Progenitor cell of endocrine pancreas (in vitro differentiated cells): Measurements from ENCODE around the gene CYP19A1. TPM values are rescaled to one million over a fixed set of nuclear protein-coding genes. Genes with fewer than 3 reads are reported as not detected.

Experiments
- DNase-seq: peaks from one replicate; pipeline ENCODE4 v3.0.0; 2021; ENCODE audit warnings: low spot score; ENCODE audit not compliant: unreplicated experiment
- H3K27ac Mint-ChIP-seq: 2 replicates; pipeline ENCODE4 v1.8.0; 2021; ENCODE audit warnings: mild to moderate bottlenecking, moderate library complexity, mixed read lengths
- H3K27me3 Mint-ChIP-seq: 2 replicates; pipeline ENCODE4 v1.8.0; 2021; ENCODE audit warnings: mixed read lengths
- H3K36me3 Mint-ChIP-seq: 2 replicates; pipeline ENCODE4 v1.8.0; 2022; ENCODE audit warnings: mixed read lengths; ENCODE audit not compliant: insufficient read depth
- H3K4me1 Mint-ChIP-seq: 2 replicates; pipeline ENCODE4 v1.8.0; 2021; ENCODE audit warnings: low read depth, mixed read lengths
- H3K4me3 Mint-ChIP-seq: 2 replicates; pipeline ENCODE4 v1.8.0; 2021; ENCODE audit warnings: low read depth, mild to moderate bottlenecking, moderate library complexity, mixed read lengths
- H3K9me3 Mint-ChIP-seq: 2 replicates; pipeline ENCODE4 v1.8.0; 2021; ENCODE audit warnings: low read depth, mixed read lengths
- CTCF ChIP-seq: fragments of 200-600 bp; sonication (generic); IDR thresholded peaks from one replicate; pipeline ENCODE4 v1.5.0; 2021; ENCODE audit warnings: antibody characterized with exemption, mild to moderate bottlenecking; ENCODE audit not compliant: unreplicated experiment
- total RNA-seq: library from RNA; stranded (reverse); gene quantifications from 2 replicates; pipeline ENCODE4 v1.2.1, GENCODE V29; 2021

The CYP19A1 gene
- total RNA-seq, 1 donor from 2014 or later: not detected

- Mint-ChIP-seq H3K27me3 (peaks cover 3% of the 10 kb centered on the region), H3K27ac (no peak overlapping the region), H3K36me3 (no peaks in the 10 kb centered on the region), H3K9me3 (no peaks in the 10 kb centered on the region), H3K4me1 (peaks cover 3% of the 10 kb centered on the region), H3K4me3 (no peak overlapping the region)
- no peak for DNase-seq
- no peak for TF ChIP-seq CTCF
Measured at GRCh38 chr15:51363383-51363782, 25.0 kb upstream of the CYP19A1 start.

DNA sequence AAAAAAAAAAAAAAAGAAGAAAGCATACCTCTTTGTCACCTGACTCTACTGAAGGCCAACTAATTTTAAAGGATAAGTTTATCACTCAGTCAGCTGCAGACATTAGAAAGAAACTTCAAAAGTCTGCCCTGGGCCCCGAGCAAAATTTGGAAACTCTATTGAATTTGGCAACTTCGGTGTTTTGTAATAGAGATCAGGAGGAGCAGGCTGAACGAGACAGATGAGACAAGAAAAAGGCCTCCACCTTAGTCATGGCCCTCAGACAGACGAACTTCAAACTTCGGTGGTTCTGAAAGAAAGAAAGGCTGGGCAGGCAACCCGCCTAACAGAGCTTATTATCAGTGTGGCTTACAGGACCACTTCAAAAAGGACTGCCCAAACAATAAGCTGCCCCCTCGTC, 21.6 kb upstream of the CYP19A1 start:
- H3K36me3 Mint-ChIP-seq: no peaks in the 10 kb centered on the region
- no peak for TF ChIP-seq CTCF
- no peak for DNase-seq
- no peak overlapping the region for H3K4me3 Mint-ChIP-seq
- H3K27ac Mint-ChIP-seq: no peak overlapping the region
- peaks cover 14% of the 10 kb centered on the region for H3K27me3 Mint-ChIP-seq
- H3K4me1 Mint-ChIP-seq: peaks cover 3% of the 10 kb centered on the region
- H3K9me3 Mint-ChIP-seq: no peaks in the 10 kb centered on the region

GRCh38 chr15:51356983-51357382, 18.6 kb upstream of the CYP19A1 start:
- H3K27ac Mint-ChIP-seq: no peak overlapping the region
- no peak for DNase-seq
- no peak for TF ChIP-seq CTCF
- no peaks in the 10 kb centered on the region for H3K36me3 Mint-ChIP-seq
- no peak overlapping the region for H3K4me3 Mint-ChIP-seq
- no peaks in the 10 kb centered on the region for H3K9me3 Mint-ChIP-seq
- peaks cover 27% of the 10 kb centered on the region for H3K27me3 Mint-ChIP-seq
- peaks cover 19% of the 10 kb centered on the region for H3K4me1 Mint-ChIP-seq

DNA sequence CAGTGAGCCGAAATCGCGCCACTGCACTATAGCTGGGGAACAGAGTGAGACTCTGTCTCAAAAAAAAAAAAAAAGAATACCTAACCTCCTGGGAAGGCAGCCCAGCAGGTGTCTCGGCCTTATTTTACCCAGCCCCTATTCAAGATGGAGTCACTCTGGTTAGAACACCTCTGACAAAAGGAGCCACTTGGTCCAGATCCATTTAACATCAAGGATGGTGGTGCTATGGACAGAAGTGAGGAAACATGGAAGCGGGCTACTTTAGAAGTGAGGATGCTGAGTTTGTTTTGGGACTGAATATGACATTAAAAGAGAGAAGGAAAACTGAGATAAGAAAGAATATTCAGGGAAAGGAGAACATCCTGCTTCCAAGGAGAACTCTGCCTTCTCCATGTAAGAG, 17.8 kb upstream of the CYP19A1 start:
- no peak for DNase-seq
- Mint-ChIP-seq H3K36me3 (no peaks in the 10 kb centered on the region), H3K27ac (no peak overlapping the region), H3K4me1 (peaks cover 19% of the 10 kb centered on the region), H3K27me3 (peaks cover 33% of the 10 kb centered on the region), H3K9me3 (no peaks in the 10 kb centered on the region), H3K4me3 (no peak overlapping the region)
- no peak for TF ChIP-seq CTCF

- Mint-ChIP-seq H3K4me3 (no peak overlapping the region), H3K36me3 (no peaks in the 10 kb centered on the region), H3K9me3 (no peaks in the 10 kb centered on the region), H3K27ac (no peak overlapping the region), H3K27me3 (peaks cover 40% of the 10 kb centered on the region), H3K4me1 (peaks cover 19% of the 10 kb centered on the region)
- no peak for DNase-seq
- no peak for TF ChIP-seq CTCF
Measured at GRCh38 chr15:51355096-51355495, 16.7 kb upstream of the CYP19A1 start.
